ENCODE data around the gene RBM20. TPM values are rescaled to one million over a fixed set of nuclear protein-coding genes. Genes with fewer than 3 reads are reported as not detected.

RBM20 gene
- 1 to 10 TPM in 3 of 4 donors, under 1 TPM in 1; 0.54 to 4.3 (median 1.5) TPM for total RNA-seq

DNA sequence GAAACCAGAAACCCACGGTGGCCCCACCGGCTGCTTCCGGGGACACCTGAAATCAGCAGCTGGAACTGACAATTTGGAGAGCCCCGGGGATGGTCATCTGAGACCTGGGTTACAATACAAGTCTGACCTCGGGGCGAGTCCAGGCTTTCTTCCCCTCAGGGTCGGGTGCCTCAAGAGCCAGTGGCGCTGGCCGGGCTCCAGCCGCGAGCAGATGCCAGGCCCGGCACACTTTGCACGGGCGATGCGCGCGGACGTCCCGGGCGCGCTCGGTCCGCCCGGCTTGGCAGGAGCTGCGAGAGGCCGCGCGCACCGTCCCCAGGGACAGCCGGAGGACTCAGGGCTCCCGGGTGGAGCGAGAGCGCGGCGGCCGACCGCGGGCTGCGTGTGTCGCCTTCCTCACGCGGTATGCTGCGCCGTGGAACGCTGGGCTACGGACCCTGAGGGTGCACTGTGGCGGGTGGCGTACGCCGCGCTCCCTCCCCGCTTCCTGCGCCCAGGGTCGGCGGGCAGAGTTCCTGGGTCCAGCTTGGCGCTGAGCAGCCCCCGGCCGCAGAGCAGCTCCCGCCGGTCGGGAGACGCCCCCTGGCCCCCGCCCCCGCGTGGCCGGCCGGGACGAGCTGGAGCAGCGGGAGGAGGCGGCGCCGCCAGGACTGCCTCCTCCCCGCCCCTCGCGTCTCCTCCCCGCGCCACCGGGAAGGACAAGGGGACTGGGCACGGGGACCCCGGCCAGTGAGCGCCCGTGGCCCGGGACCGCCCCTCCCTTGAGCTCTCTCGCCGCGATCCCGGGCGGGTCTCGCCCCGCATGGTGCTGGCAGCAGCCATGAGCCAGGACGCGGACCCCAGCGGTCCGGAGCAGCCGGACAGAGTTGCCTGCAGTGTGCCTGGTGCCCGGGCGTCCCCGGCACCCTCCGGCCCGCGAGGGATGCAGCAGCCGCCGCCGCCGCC, at the start of gene RBM20:
Gene RBM20, plus strand, starts transcription at position 684 of the 945 bp plus-strand sequence. Its CDS starts 119 bp downstream, at position 803.
- whole genome bisulfite sequencing, 2 donors: 1 to 2% methylated on average over 4 to 17 of the region's 106 CpGs
- Histone ChIP-seq H3K4me1 (peaks cover 6 to 19% of the 10 kb centered on the region in 2 donors), H3K27me3 (peaks cover 13% of the 10 kb centered on the region), H3K9me3 (no peaks in the 10 kb centered on the region), H3K36me3 (no peaks in the 10 kb centered on the region), H3K4me3 (replicated peaks in 1 of 3) (peak within 1 kb of the TSS in 2 of 3 donors; percentile 33 to 49), H3K27ac (no peak within 1 kb of the TSS)
- peak; percentile 53 to 58 for DNase-seq
- intact Hi-C loops (cut with DNase I): no loop called here
- TF ChIP-seq POLR2A (IDR thresholded peaks at IDR 0.05) (no peak), CTCF (IDR thresholded peaks at IDR 0.05) (no peak)

DNA sequence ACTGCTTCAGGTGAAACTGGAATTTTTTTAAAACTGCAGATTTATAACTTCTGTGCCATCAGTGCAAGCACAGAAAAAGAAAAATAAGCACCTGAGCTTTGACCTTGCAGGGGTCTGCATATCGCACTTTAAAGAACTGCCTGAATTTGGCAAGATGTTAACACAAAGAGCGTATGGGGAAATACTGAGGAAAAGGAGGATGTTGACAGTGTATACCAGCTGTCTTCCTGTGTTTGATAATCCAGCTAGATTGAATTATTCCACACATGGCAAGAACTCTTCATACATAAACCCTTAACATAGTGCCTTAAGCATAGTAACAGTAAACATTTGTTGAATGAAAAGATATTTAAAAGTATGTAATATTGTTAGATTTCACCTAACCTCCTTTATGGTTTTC, 46.7 kb upstream of the RBM20 start:
- H3K36me3 ChIP-seq: peaks cover 21 to 52% of the 10 kb centered on the region in 2 donors
- H3K27me3 ChIP-seq: no peaks in the 10 kb centered on the region
- 83% methylated on average over 2 of the region's 2 CpGs for WGBS, 2 donors
- H3K27ac ChIP-seq: no peak overlapping the region
- TF ChIP-seq CTCF (IDR thresholded peaks at IDR 0.05) (no peak), POLR2A (IDR thresholded peaks at IDR 0.05) (no peak)
- no peak for DNase-seq
- H3K4me1 ChIP-seq: no peaks in the 10 kb centered on the region
- no peak overlapping the region for H3K4me3 ChIP-seq (replicated peaks in 1 of 3)
- intact Hi-C loops (cut with DNase I): no loop called here
- H3K9me3 ChIP-seq: no peaks in the 10 kb centered on the region

DNA sequence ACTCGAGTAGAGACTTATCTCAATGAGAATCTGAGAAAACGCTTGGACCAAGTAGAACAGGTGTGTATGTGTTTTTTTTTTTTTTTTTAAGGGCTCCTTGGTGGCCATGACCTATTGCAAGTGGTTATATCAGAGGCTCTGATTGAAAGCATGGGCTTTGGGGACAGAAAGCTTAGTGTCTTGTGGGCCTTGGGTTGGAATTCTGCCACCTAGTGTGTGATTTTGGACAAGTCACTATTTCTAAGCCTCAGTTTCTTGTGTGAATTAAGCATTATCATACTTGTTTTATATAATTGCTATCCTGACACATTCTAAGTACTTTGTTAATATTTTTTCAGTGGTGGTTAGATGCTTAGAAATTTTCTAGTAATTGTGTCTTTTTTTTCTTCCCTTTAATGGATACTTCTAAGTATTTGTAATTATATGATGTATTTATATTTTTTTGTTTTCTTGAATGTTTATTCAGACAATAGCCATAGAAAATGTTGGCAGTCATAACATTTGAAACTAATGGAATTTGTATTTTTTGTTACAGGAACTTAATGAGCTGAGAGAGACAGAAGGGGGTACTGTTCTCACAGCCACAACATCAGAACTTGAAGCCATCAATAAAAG, 43.5 kb upstream of the RBM20 start:
- H3K27ac ChIP-seq: no peak overlapping the region
- no peak overlapping the region for H3K4me3 ChIP-seq (replicated peaks in 1 of 3)
- no peaks in the 10 kb centered on the region for H3K9me3 ChIP-seq
- WGBS, 2 donors: 77 to 80% methylated on average over 2 of the region's 2 CpGs
- no peaks in the 10 kb centered on the region for H3K4me1 ChIP-seq
- DNase-seq: peak in 1 of 2 donors; percentile 21
- H3K36me3 ChIP-seq: peaks cover 19 to 55% of the 10 kb centered on the region in 2 donors
- intact Hi-C loops (cut with DNase I): no loop called here
- H3K27me3 ChIP-seq: no peaks in the 10 kb centered on the region
- TF ChIP-seq CTCF (IDR thresholded peaks at IDR 0.05) (peak in 3 of 6 experiments; percentile 14 to 37 (median 36)), POLR2A (IDR thresholded peaks at IDR 0.05) (no peak)

GRCh38 chr10:110601581-110601980, 42.6 kb upstream of the RBM20 start:
- H3K27me3 ChIP-seq: no peaks in the 10 kb centered on the region
- DNase-seq: no peak
- TF ChIP-seq POLR2A (IDR thresholded peaks at IDR 0.05) (no peak), CTCF (IDR thresholded peaks at IDR 0.05) (no peak)
- H3K36me3 ChIP-seq: peaks cover 19 to 52% of the 10 kb centered on the region in 2 donors
- H3K27ac ChIP-seq: no peak overlapping the region
- no peak overlapping the region for H3K4me3 ChIP-seq (replicated peaks in 1 of 3)
- WGBS, 2 donors: 95 to 96% methylated on average over 4 of the region's 4 CpGs
- H3K4me1 ChIP-seq: no peaks in the 10 kb centered on the region
- no peaks in the 10 kb centered on the region for H3K9me3 ChIP-seq
- intact Hi-C loops (cut with DNase I): no loop called here

DNA sequence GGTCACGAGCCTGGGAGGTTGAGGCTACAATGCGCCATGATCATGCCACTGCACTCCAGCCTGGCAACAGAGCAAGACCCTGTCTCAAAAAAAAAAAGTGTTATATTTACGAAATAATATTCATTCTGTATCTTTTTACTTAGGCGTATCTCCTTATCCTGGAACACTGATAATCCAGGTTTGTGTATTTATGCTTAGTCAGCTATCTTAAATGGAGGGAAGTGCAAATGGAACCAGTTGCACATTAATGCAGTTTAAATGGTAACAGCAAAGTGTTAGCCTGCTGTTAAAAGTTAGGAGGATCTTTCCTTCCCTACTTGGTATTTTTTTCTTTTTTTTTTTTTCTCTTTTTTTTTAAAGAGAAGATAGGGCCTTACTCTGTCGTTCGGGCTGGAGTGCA, 36.0 kb upstream of the RBM20 start:
- peaks cover 7 to 16% of the 10 kb centered on the region in 2 donors for H3K36me3 ChIP-seq
- no peak overlapping the region for H3K27ac ChIP-seq
- no peak for DNase-seq
- intact Hi-C loops (cut with DNase I): no loop called here
- no peaks in the 10 kb centered on the region for H3K27me3 ChIP-seq
- H3K4me3 ChIP-seq (replicated peaks in 1 of 3): no peak overlapping the region
- WGBS, 2 donors: 74 to 75% methylated on average over 6 of the region's 6 CpGs
- no peaks in the 10 kb centered on the region for H3K4me1 ChIP-seq
- no peaks in the 10 kb centered on the region for H3K9me3 ChIP-seq
- TF ChIP-seq CTCF (IDR thresholded peaks at IDR 0.05) (no peak), POLR2A (IDR thresholded peaks at IDR 0.05) (no peak)

Measured in thyroid gland (tissue), 4 donors.